Sigmoid colon (tissue), 7 donors: Measurements from ENCODE around the gene PMS1. TPM values are rescaled to one million over a fixed set of nuclear protein-coding genes. Genes with fewer than 3 reads are reported as not detected.

ENCODE experiments used
- DNase-seq: peaks from one replicate; pipeline ENCODE4 v3.0.0-alpha.2; 2019
- H3K27ac ChIP-seq, 4 donors: fragments of 200-600 bp; sonication (generic); one replicate each; pipeline ENCODE4 v1.5.1; 2016 to 2019; ENCODE audit warnings: mild to moderate bottlenecking in 1 of 4
- H3K27me3 ChIP-seq, 3 donors: fragments of 200-600 bp; sonication (generic); one replicate each; pipeline ENCODE4 v1.5.1; 2019; ENCODE audit warnings: mild to moderate bottlenecking in 1 of 3
- H3K36me3 ChIP-seq, 4 donors: fragments of 200-600 bp; sonication (generic); one replicate each; pipeline ENCODE4 v1.5.1; 2016 to 2019
- H3K4me1 ChIP-seq, 4 donors: fragments of 200-600 bp; sonication (generic); one replicate each; pipeline ENCODE4 v1.5.1; 2017 to 2019
- H3K4me3 ChIP-seq, 4 donors: fragments of 200-600 bp; sonication (generic); one replicate each; pipeline ENCODE4 v1.5.1; 2017 to 2019; ENCODE audit warnings: mild to moderate bottlenecking in 2 of 4, moderate library complexity in 1 of 4
- H3K9me3 ChIP-seq, 4 donors: fragments of 200-600 bp in 3 of 4; sonication (generic) in 3 of 4; one replicate each; pipeline versions ENCODE4 v1.5.1 to v1.6.1; 2013 to 2019
- CTCF ChIP-seq, 4 experiments: fragments of 450-650 bp in 3 of 4; fragments of 200-600 bp in 1 of 4; IDR thresholded peaks; one replicate each; pipeline ENCODE4 v1.5.1; 2016 to 2019; ENCODE audit warnings: antibody characterized with exemption in 4 of 4, mild to moderate bottlenecking in 3 of 4, moderate library complexity in 2 of 4
- EP300 ChIP-seq, 4 donors: sonication (generic); formaldehyde crosslinking; IDR thresholded peaks; one replicate each; pipeline ENCODE4 v1.6.1; 2017; ENCODE audit warnings: antibody characterized with exemption in 4 of 4
- POLR2A ChIP-seq, 2 donors: fragments of 450-650 bp; IDR thresholded peaks; one replicate each; pipeline ENCODE4 v1.6.1; 2016; ENCODE audit warnings: antibody characterized with exemption in 2 of 2, mild to moderate bottlenecking in 2 of 2, moderate library complexity in 2 of 2
- POLR2AphosphoS5 ChIP-seq, 4 donors: sonication (generic); formaldehyde crosslinking; IDR thresholded peaks; one replicate each; pipeline ENCODE4 v1.6.1; 2017; ENCODE audit warnings: antibody characterized with exemption in 4 of 4
- WGBS, 2 donors: extraction: QIAGEN DNeasy Blood & Tissue Kit; methylation state at CpG; one replicate each; pipeline ENCODE4 v1.1.7; 2013; 5-methylcytosine and 5-hydroxymethylcytosine counted together
- intact Hi-C: fragments of 100-400 bp; cut with DNase I; formaldehyde crosslinking; loops from one replicate; pipeline ENCODE4 v1.15.1; 2023
- polyA plus RNA-seq, 3 donors: library from polyadenylated mRNA; stranded (reverse); fragments of 200-250 nt; gene quantifications; one replicate each; pipeline ENCODE4 v1.2.3, GENCODE V29; 2013
- total RNA-seq, 4 donors: library from RNA; depleted of rRNA; stranded (reverse); fragments of >200 nt; gene quantifications; one replicate each; pipeline ENCODE4 v1.1.0, GENCODE V29; 2016
- donor health status: healthy with polysubstance abuse.
- donor health status: Bipolar disorder and iron deficiency.
- donor health status: healthy.

PMS1 gene
- total and polyA plus RNA-seq, 7 donors: 4.4 to 17.7 (median 15.1) TPM

GRCh38 chr2:189851174-189851826 is 67.0 kb downstream of the PMS1 start:
- Histone ChIP-seq H3K4me1 (no peaks in the 10 kb centered on the region), H3K4me3 (no peak overlapping the region), H3K9me3 (no peaks in the 10 kb centered on the region), H3K36me3 (peaks cover 0 to 32% (median 6%) of the 10 kb centered on the region in 4 donors), H3K27ac (no peak overlapping the region), H3K27me3 (no peaks in the 10 kb centered on the region)
- intact Hi-C loops: no loop called here
- 46 to 85% methylated on average over 1 of the region's 1 CpG for WGBS, 2 donors
- TF ChIP-seq CTCF (IDR thresholded peaks at IDR 0.05): no peak
- TF ChIP-seq POLR2AphosphoS5 (IDR thresholded peaks at IDR 0.05): no peak
- no peak for TF ChIP-seq EP300 (IDR thresholded peaks at IDR 0.05)
- TF ChIP-seq POLR2A (IDR thresholded peaks at IDR 0.05): no peak
- DNase-seq: no peak

- TF ChIP-seq CTCF (IDR thresholded peaks at IDR 0.05): no peak
- TF ChIP-seq POLR2AphosphoS5 (IDR thresholded peaks at IDR 0.05): no peak
- no peak for TF ChIP-seq EP300 (IDR thresholded peaks at IDR 0.05)
- TF ChIP-seq POLR2A (IDR thresholded peaks at IDR 0.05): no peak
- 94 to 96% methylated on average over 3 of the region's 3 CpGs for WGBS, 2 donors
- H3K36me3 ChIP-seq: peaks cover 0 to 18% (median 3%) of the 10 kb centered on the region in 4 donors
- DNase-seq: no peak
- intact Hi-C loops: no loop called here
- no peak overlapping the region for H3K27ac ChIP-seq
- no peak overlapping the region for H3K4me3 ChIP-seq
- no peaks in the 10 kb centered on the region for H3K9me3 ChIP-seq
- no peaks in the 10 kb centered on the region for H3K27me3 ChIP-seq
- no peaks in the 10 kb centered on the region for H3K4me1 ChIP-seq
Observed at GRCh38 chr2:189854187-189854586, 69.9 kb downstream of the PMS1 start.

GRCh38 chr2:189854940-189855339 is 70.7 kb downstream of the PMS1 start:
- intact Hi-C loops: no loop called here
- WGBS, 2 donors: 95 to 96% methylated on average over 3 of the region's 3 CpGs
- Histone ChIP-seq H3K4me1 (no peaks in the 10 kb centered on the region), H3K27me3 (no peaks in the 10 kb centered on the region), H3K9me3 (no peaks in the 10 kb centered on the region), H3K36me3 (peaks cover 0 to 17% (median 3%) of the 10 kb centered on the region in 4 donors), H3K4me3 (no peak overlapping the region), H3K27ac (no peak overlapping the region)
- TF ChIP-seq POLR2A (IDR thresholded peaks at IDR 0.05): no peak
- no peak for TF ChIP-seq POLR2AphosphoS5 (IDR thresholded peaks at IDR 0.05)
- no peak for TF ChIP-seq EP300 (IDR thresholded peaks at IDR 0.05)
- DNase-seq: no peak

- Histone ChIP-seq H3K4me1 (no peaks in the 10 kb centered on the region), H3K27ac (no peak overlapping the region), H3K9me3 (no peaks in the 10 kb centered on the region), H3K27me3 (no peaks in the 10 kb centered on the region), H3K36me3 (peaks cover 0 to 17% (median 3%) of the 10 kb centered on the region in 4 donors), H3K4me3 (no peak overlapping the region)
- 93 to 95% methylated on average over 1 of the region's 1 CpG for WGBS, 2 donors
- intact Hi-C loops: no loop called here
- TF ChIP-seq CTCF (IDR thresholded peaks at IDR 0.05): no peak
- TF ChIP-seq EP300 (IDR thresholded peaks at IDR 0.05): no peak
- no peak for TF ChIP-seq POLR2AphosphoS5 (IDR thresholded peaks at IDR 0.05)
- TF ChIP-seq POLR2A (IDR thresholded peaks at IDR 0.05): no peak
- no peak for DNase-seq
Observed at GRCh38 chr2:189858291-189858690, 74.0 kb downstream of the PMS1 start.

- H3K9me3 ChIP-seq: no peaks in the 10 kb centered on the region
- intact Hi-C loops: no loop called here
- no peak for DNase-seq
- no peak overlapping the region for H3K27ac ChIP-seq
- no peak for TF ChIP-seq CTCF (IDR thresholded peaks at IDR 0.05)
- no peaks in the 10 kb centered on the region for H3K4me1 ChIP-seq
- H3K36me3 ChIP-seq: peaks cover 0 to 6% (median under 1%) of the 10 kb centered on the region in 4 donors
- no peaks in the 10 kb centered on the region for H3K27me3 ChIP-seq
- H3K4me3 ChIP-seq: no peak overlapping the region
Observed at GRCh38 chr2:189860161-189860560, 75.9 kb downstream of the PMS1 start.
